K562 (cell line): Measurements from ENCODE around the gene SYTL4. TPM values are rescaled to one million over a fixed set of nuclear protein-coding genes. Genes with fewer than 3 reads are reported as not detected.

ENCODE experiments used
- ATAC-seq: fragments of 200-7000 bp; cut with Tn5 transposase; 3 replicates; pipeline ENCODE4 v1.9.1; 2020; ENCODE audit warnings: moderate library complexity
- BruUV-seq: library from RNA; stranded (reverse); fragments of 400-500 nt; replicated peaks from 2 replicates; lab custom pipeline; 2021; lab: Mats Ljungman, UMichigan
- CTCF ChIA-PET: fragments of 300-600 bp; formaldehyde crosslinking; extraction: SDS; loops from one replicate; lab custom pipeline; 2021; ENCODE audit warnings: low intra/inter-chr PET ratio; lab: Yijun Ruan, JAX
- POLR2A ChIA-PET: fragments of 300-600, 350-650 bp; sonication (Branson Sonifier 250); formaldehyde crosslinking; extraction: SDS; loops from one replicate; lab custom pipeline; 2021; ENCODE audit warnings: antibody characterized with exemption, inconsistent platforms; lab: Yijun Ruan, JAX
- DNase-seq, 4 experiments: peaks; one replicate each; pipeline versions ENCODE4 v3.0.0 to v3.0.0-alpha.2; 2011 to 2018; ENCODE audit warnings: low spot score in 3 of 4, mixed read lengths in 3 of 4; ENCODE audit errors: extremely low read depth in 1 of 4
- FAIRE-seq: peaks from 2 replicates; lab custom pipeline; 2011; peaks lifted over from hg19 to GRCh38; lab: Jason Lieb, UNC
- H2AFZ ChIP-seq: 2 replicates; pipeline ENCODE4 v1.6.0; 2011; ENCODE audit warnings: low read depth, low read length, control low read depth, inconsistent platforms
- H3K27ac ChIP-seq: fragments of 200-600 bp; 3 replicates; pipeline ENCODE4 v1.8.0; 2011; ENCODE audit warnings: low read depth, mild to moderate bottlenecking, control low read depth, inconsistent platforms, low read length, moderate library complexity, mixed read lengths; ENCODE audit errors: extremely low read depth
- H3K27me3 ChIP-seq, 2 experiments: fragments of 300-600 bp in 1 of 2; 2 replicates in 1 of 2; 3 replicates in 1 of 2; pipeline versions ENCODE4 v1.6.0 to v1.8.0; 2011; ENCODE audit warnings: inconsistent platforms in 2 of 2, low read length in 2 of 2, mild to moderate bottlenecking in 1 of 2, mixed read lengths in 1 of 2, moderate library complexity in 1 of 2; ENCODE audit not compliant: control insufficient read depth in 2 of 2, insufficient read depth in 2 of 2
- H3K36me3 ChIP-seq: fragments of 300-600 bp; 3 replicates; pipeline ENCODE4 v1.8.0; 2011; ENCODE audit warnings: mild to moderate bottlenecking, low read length, inconsistent platforms; ENCODE audit not compliant: control insufficient read depth, insufficient read depth
- H3K4me1 ChIP-seq, 2 experiments: fragments of 200-600 bp in 1 of 2; replicated peaks in 1 of 2; 2 replicates in 1 of 2; 3 replicates in 1 of 2; pipeline versions ENCODE4 v1.5.1 to v1.8.0; 2011; ENCODE audit warnings: inconsistent platforms in 2 of 2, low read length in 2 of 2, mild to moderate bottlenecking in 1 of 2, mixed read lengths in 1 of 2, moderate library complexity in 1 of 2; ENCODE audit not compliant: control insufficient read depth in 2 of 2, insufficient read depth in 2 of 2
- H3K4me2 ChIP-seq: 2 replicates; pipeline ENCODE4 v1.6.1; 2011; ENCODE audit warnings: low read length, control low read depth, inconsistent platforms, mixed read lengths; ENCODE audit not compliant: insufficient read depth
- H3K4me3 ChIP-seq: fragments of 200-600 bp; sonication (generic), shearing (Covaris generic); 2 replicates; pipeline ENCODE4 v1.5.1; 2016; ENCODE audit warnings: control low read depth, inconsistent platforms
- H3K79me2 ChIP-seq: fragments of 200-600 bp; 3 replicates; pipeline ENCODE4 v1.8.0; 2011; ENCODE audit warnings: low read length, inconsistent platforms; ENCODE audit not compliant: control insufficient read depth, insufficient read depth
- H3K9ac ChIP-seq, 2 experiments: 2 replicates each; pipeline versions ENCODE4 v1.6.0 to v1.6.1; 2011; ENCODE audit warnings: low read depth in 2 of 2, low read length in 2 of 2, control low read depth in 1 of 2, inconsistent platforms in 1 of 2, mild to moderate bottlenecking in 1 of 2, mixed read lengths in 1 of 2; ENCODE audit not compliant: insufficient read depth in 1 of 2
- H3K9me1 ChIP-seq: one replicate; pipeline ENCODE4 v1.6.0; 2011; ENCODE audit warnings: inconsistent platforms, mild to moderate bottlenecking, low read length, moderate library complexity; ENCODE audit not compliant: control insufficient read depth, insufficient read depth
- H3K9me3 ChIP-seq: replicated peaks from 2 replicates; pipeline ENCODE4 v1.5.1; 2011; ENCODE audit warnings: low read depth, low read length, inconsistent platforms; ENCODE audit not compliant: control insufficient read depth, insufficient read depth
- H4K20me1 ChIP-seq: replicated peaks from 2 replicates; pipeline ENCODE4 v1.6.1; 2011; ENCODE audit warnings: low read length, inconsistent platforms, mixed read lengths; ENCODE audit not compliant: control insufficient read depth, insufficient read depth
- DIDO1 ChIP-seq: fragments of 450-650 bp; IDR thresholded peaks from 2 replicates; pipeline ENCODE4 v1.6.1; 2016; ENCODE audit warnings: low read depth, missing biosample characterization, missing genetic modification characterization
- PPARD ChIP-seq: fragments of 250-450 bp; sonication (Bioruptor Pico); IDR thresholded peaks from 2 replicates; pipeline ENCODE4 v1.8.0; 2022; ENCODE audit warnings: inconsistent platforms, mild to moderate bottlenecking, moderate library complexity
- PRPF4 ChIP-seq: fragments of 200-400 bp; formaldehyde crosslinking; IDR thresholded peaks from one replicate; pipeline ENCODE4 v1.6.1; 2017; ENCODE audit warnings: low read length, low read depth, mild to moderate bottlenecking; ENCODE audit not compliant: insufficient read depth, poor library complexity, severe bottlenecking
- ZC3H4 ChIP-seq: sonication (generic); formaldehyde crosslinking; IDR thresholded peaks from 2 replicates; pipeline ENCODE4 v1.9.0; 2021; ENCODE audit warnings: missing genetic modification reagents, borderline replicate concordance
- WGBS: fragments of 100-300 bp; shearing (Covaris generic); methylation state at CpG from one replicate; pipeline ENCODE4 v1.1.6; 2016; ENCODE audit warnings: low coverage, mixed read lengths; ENCODE audit not compliant: insufficient coverage; ENCODE audit errors: missing lambda C conversion rate; 5-methylcytosine and 5-hydroxymethylcytosine counted together
- in situ Hi-C: fragments of 300-500 bp; cut with MboI; formaldehyde crosslinking; loops from 4 replicates; pipeline ENCODE4 v1.15.0; 2018; ENCODE audit warnings: inconsistent platforms, mixed read lengths
- intact Hi-C: fragments of 100-400 bp; cut with micrococcal nuclease; formaldehyde crosslinking; loops from 2 replicates; pipeline ENCODE4 v1.14.2; 2022
- polyA plus RNA-seq, 8 experiments: library from polyadenylated mRNA; depleted of rRNA in 4 of 8; stranded (reverse) in 5 of 8; unstranded in 3 of 8; fragments of >200 nt; fragmentation: Nextera tagmentation in 2 of 8; fragmentation: Illumina TruSeq in 1 of 8; extraction: Ambion mirVana in 2 of 8; extraction: Trizol in 1 of 8; gene quantifications; 2 replicates each; pipeline versions ENCODE4 v1.2.1 to v1.2.3, GENCODE V29; 2011 to 2014; ENCODE audit warnings: inconsistent platforms in 1 of 8, missing spikeins in 1 of 8
- total RNA-seq, 7 experiments: library from RNA; depleted of rRNA in 6 of 7; stranded (reverse); fragments of >200 nt in 6 of 7; fragmentation: Illumina TruSeq in 2 of 7; extraction: Trizol in 2 of 7; gene quantifications; 2 replicates each; pipeline versions ENCODE4 v1.2.1 to v1.2.3, GENCODE V29; 2011 to 2021; ENCODE audit warnings: low replicate concordance in 1 of 7
- TF ChIP-seq, protein P1 (sequence below), 2 experiments: fragments of 450-650 bp; formaldehyde crosslinking in 1 of 2; IDR thresholded peaks; 2 replicates each; pipeline versions ENCODE4 v1.4.0 to v1.6.1; 2014 to 2020; ENCODE audit warnings: mild to moderate bottlenecking in 2 of 2, borderline replicate concordance in 1 of 2, low read depth in 1 of 2

Gene SYTL4
- total and polyA plus RNA-seq, 9 of the 15 experiments (the other 6 are each of a cell fraction or from before 2014, with no cell fraction given) = 0.65 to 9.0 (median 1.5) TPM

DNA sequence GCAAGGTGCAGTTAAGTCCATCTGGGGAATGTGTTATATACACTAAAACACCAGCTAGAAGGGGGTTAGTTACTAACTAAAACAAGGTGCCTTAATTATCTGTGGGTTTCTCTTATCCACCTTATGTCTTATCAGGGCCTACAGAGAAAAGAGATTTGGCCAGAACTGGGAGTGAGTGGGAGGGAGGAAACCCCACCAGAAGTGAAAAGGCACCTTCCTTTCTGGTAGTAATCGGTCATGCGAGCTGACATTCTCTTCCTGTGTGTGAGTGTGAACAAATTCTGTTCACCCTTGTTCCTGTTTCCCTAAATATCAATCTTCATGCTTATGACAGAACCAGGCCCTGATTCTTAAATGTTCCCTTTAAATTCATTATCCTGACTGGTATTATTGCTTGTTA is 44.4 kb downstream of the SYTL4 start:
- Histone ChIP-seq H2AFZ (no peak overlapping the region), H3K36me3 (no peaks in the 10 kb centered on the region), H3K27me3 (no peaks in the 10 kb centered on the region), H3K9ac (no peak overlapping the region), H3K9me1 (no peaks in the 10 kb centered on the region), H3K4me3 (no peak overlapping the region), H3K9me3 (no peaks in the 10 kb centered on the region), H3K4me1 (no peaks in the 10 kb centered on the region), H4K20me1 (no peaks in the 10 kb centered on the region), H3K27ac (no peak overlapping the region), H3K4me2 (no peak overlapping the region), H3K79me2 (no peaks in the 10 kb centered on the region)
- 13% methylated on average over 2 of the region's 2 CpGs for WGBS
- TF ChIP-seq PPARD = no peak
- TF ChIP-seq, protein P1, sequence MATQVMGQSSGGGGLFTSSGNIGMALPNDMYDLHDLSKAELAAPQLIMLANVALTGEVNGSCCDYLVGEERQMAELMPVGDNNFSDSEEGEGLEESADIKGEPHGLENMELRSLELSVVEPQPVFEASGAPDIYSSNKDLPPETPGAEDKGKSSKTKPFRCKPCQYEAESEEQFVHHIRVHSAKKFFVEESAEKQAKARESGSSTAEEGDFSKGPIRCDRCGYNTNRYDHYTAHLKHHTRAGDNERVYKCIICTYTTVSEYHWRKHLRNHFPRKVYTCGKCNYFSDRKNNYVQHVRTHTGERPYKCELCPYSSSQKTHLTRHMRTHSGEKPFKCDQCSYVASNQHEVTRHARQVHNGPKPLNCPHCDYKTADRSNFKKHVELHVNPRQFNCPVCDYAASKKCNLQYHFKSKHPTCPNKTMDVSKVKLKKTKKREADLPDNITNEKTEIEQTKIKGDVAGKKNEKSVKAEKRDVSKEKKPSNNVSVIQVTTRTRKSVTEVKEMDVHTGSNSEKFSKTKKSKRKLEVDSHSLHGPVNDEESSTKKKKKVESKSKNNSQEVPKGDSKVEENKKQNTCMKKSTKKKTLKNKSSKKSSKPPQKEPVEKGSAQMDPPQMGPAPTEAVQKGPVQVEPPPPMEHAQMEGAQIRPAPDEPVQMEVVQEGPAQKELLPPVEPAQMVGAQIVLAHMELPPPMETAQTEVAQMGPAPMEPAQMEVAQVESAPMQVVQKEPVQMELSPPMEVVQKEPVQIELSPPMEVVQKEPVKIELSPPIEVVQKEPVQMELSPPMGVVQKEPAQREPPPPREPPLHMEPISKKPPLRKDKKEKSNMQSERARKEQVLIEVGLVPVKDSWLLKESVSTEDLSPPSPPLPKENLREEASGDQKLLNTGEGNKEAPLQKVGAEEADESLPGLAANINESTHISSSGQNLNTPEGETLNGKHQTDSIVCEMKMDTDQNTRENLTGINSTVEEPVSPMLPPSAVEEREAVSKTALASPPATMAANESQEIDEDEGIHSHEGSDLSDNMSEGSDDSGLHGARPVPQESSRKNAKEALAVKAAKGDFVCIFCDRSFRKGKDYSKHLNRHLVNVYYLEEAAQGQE (IDR thresholded peaks at IDR 0.05; ENCODE audit: borderline replicate concordance) = no peak
- TF ChIP-seq, protein P1 (CRISPR knock-in tag; IDR thresholded peaks at IDR 0.05; ENCODE audit: low read depth) = no peak
- TF ChIP-seq PRPF4 = no peak
- TF ChIP-seq DIDO1 (tag) = no peak
- no peak for TF ChIP-seq ZC3H4 (CRISPR knock-in tag)
- no TSS peak for BruUV-seq
- FAIRE-seq = no peak
- intact Hi-C loops (loop anchor here (10.0 kb wide), 1 partner anchor 597 kb away; no protein-coding TSS in a partner anchor), in situ Hi-C loops (loop anchor here (5.0 to 25.0 kb wide), 2 partner anchors 80 to 500 kb away; no protein-coding TSS in a partner anchor)
- POLR2A ChIA-PET = interaction anchor here (1.0 kb wide), 1 partner anchor 29 kb away, joined by 3 read pairs; no protein-coding TSS in a partner anchor
- CTCF ChIA-PET = no interaction called here
- ATAC-seq = no peak
- DNase-seq = no peak
